HG03280 (cell line): ENCODE results near the gene RFTN2.
"Not testable (repeated sequence)": the region's sequence is repeated elsewhere in the genome, so short reads cannot be mapped to it uniquely, and the experiment has no call there.

Source experiments
- ATAC-seq: cut with Tn5 transposase; IDR thresholded peaks from one replicate; pipeline ENCODE4 v1.9.1; 2021; ENCODE audit warnings: mild to moderate bottlenecking, moderate library complexity; ENCODE audit not compliant: unreplicated experiment

RFTN2 gene

GRCh38 chr2:197675711-197676188 is 363 bp upstream of the RFTN2 start:
- ATAC-seq: no peak

- no peak for ATAC-seq
These were observed 796 bp downstream of the RFTN2 start for GRCh38 chr2:197674591-197674990.

- no peak for ATAC-seq
These were observed 1.3 kb downstream of the RFTN2 start for GRCh38 chr2:197674060-197674459.

- ATAC-seq: no peak
These were observed 1.8 kb downstream of the RFTN2 start for GRCh38 chr2:197673606-197674005.

GRCh38 chr2:197673106-197673505 is 2.3 kb downstream of the RFTN2 start:
- ATAC-seq: no peak

- no peak for ATAC-seq
These were observed 3.0 kb downstream of the RFTN2 start for GRCh38 chr2:197672371-197672893.

- no peak for ATAC-seq
These were observed 6.3 kb downstream of the RFTN2 start for GRCh38 chr2:197669077-197669476.

GRCh38 chr2:197668296-197668695 is 7.1 kb downstream of the RFTN2 start:
- no peak for ATAC-seq

GRCh38 chr2:197666277-197666676 is 9.1 kb downstream of the RFTN2 start:
- ATAC-seq: no peak

GRCh38 chr2:197661626-197662025 is 13.8 kb downstream of the RFTN2 start:
- no peak for ATAC-seq

GRCh38 chr2:197657562-197657961 is 17.8 kb downstream of the RFTN2 start:
- ATAC-seq: no peak

GRCh38 chr2:197647961-197648690 is 27.3 kb downstream of the RFTN2 start:
- no peak for ATAC-seq

GRCh38 chr2:197641666-197642065 is 33.7 kb downstream of the RFTN2 start:
- ATAC-seq: no peak

GRCh38 chr2:197640571-197641122 is 34.7 kb downstream of the RFTN2 start:
- ATAC-seq: not testable (repeated sequence)

- ATAC-seq: no peak
These were observed 42.2 kb downstream of the RFTN2 start for GRCh38 chr2:197633109-197633657.

- no peak for ATAC-seq
These were observed 47.3 kb downstream of the RFTN2 start for GRCh38 chr2:197628043-197628500.

GRCh38 chr2:197626965-197627625 is 48.3 kb downstream of the RFTN2 start:
- no peak for ATAC-seq

GRCh38 chr2:197620133-197620532 is 55.3 kb downstream of the RFTN2 start:
- no peak for ATAC-seq

GRCh38 chr2:197615016-197615652 is 60.3 kb downstream of the RFTN2 start:
- no peak for ATAC-seq

GRCh38 chr2:197614532-197614931 is 60.9 kb downstream of the RFTN2 start:
- ATAC-seq: no peak

- ATAC-seq: no peak
These were observed 61.8 kb downstream of the RFTN2 start for GRCh38 chr2:197613509-197613987.
